ENCODE results near the gene PTPRM.

DNA sequence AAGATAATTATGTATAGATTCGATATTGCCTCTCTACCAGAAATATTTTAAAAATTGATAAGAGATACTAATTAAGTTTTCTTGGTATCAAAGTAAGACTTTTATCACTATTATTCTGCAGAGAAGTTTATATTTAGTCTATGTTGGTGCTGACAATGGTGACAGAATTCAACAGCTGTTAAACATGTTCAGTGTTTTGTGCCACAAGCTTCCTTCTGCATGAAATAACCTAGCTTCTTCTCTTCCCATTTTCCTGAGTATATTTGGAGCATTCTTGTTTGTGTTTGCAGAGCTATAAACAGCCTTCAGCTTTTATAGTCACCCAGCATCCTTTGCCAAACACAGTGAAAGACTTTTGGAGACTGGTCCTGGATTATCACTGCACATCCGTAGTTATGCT is 812.9 kb downstream of the PTPRM start:
- TF ChIP-seq, protein P1, sequence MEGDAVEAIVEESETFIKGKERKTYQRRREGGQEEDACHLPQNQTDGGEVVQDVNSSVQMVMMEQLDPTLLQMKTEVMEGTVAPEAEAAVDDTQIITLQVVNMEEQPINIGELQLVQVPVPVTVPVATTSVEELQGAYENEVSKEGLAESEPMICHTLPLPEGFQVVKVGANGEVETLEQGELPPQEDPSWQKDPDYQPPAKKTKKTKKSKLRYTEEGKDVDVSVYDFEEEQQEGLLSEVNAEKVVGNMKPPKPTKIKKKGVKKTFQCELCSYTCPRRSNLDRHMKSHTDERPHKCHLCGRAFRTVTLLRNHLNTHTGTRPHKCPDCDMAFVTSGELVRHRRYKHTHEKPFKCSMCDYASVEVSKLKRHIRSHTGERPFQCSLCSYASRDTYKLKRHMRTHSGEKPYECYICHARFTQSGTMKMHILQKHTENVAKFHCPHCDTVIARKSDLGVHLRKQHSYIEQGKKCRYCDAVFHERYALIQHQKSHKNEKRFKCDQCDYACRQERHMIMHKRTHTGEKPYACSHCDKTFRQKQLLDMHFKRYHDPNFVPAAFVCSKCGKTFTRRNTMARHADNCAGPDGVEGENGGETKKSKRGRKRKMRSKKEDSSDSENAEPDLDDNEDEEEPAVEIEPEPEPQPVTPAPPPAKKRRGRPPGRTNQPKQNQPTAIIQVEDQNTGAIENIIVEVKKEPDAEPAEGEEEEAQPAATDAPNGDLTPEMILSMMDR (IDR thresholded peaks at IDR 0.05), result no peak
- no peak for TF ChIP-seq POLR2A (IDR thresholded peaks at IDR 0.05)
